GM19324 (cell line): ENCODE data around the gene NUP85.
"Not testable (repeated sequence)": the region's sequence is repeated elsewhere in the genome, so short reads cannot be mapped to it uniquely, and the experiment has no call there.

Experiments used
- ATAC-seq: cut with Tn5 transposase; IDR thresholded peaks from one replicate; pipeline ENCODE4 v1.9.1; 2021; ENCODE audit warnings: mild to moderate bottlenecking, moderate library complexity; ENCODE audit not compliant: unreplicated experiment, low FRiP score

Gene NUP85

GRCh38 chr17:75205037-75205792, at the start of gene NUP85:
Gene NUP85 (plus strand): TSS chr17:75205679. CDS start chr17:75205762, 83 bp downstream.
- peak; percentile 81 for ATAC-seq

- not testable (repeated sequence) for ATAC-seq
Observed at GRCh38 chr17:75158480-75158879, 47.0 kb upstream of the NUP85 start.

- ATAC-seq: no peak
Observed at GRCh38 chr17:75159196-75160031, 46.1 kb upstream of the NUP85 start.

- ATAC-seq: no peak
Observed at GRCh38 chr17:75160211-75160610, 45.3 kb upstream of the NUP85 start.

- ATAC-seq: no peak
Observed at GRCh38 chr17:75163074-75163473, 42.4 kb upstream of the NUP85 start.

GRCh38 chr17:75164606-75165005, 40.9 kb upstream of the NUP85 start:
- ATAC-seq: not testable (repeated sequence)

- ATAC-seq: no peak
Observed at GRCh38 chr17:75168998-75169397, 36.5 kb upstream of the NUP85 start.

- no peak for ATAC-seq
Observed at GRCh38 chr17:75173526-75173925, 32.0 kb upstream of the NUP85 start.

- ATAC-seq: no peak
Observed at GRCh38 chr17:75174996-75175395, 30.5 kb upstream of the NUP85 start.

- ATAC-seq: no peak
Observed at GRCh38 chr17:75176625-75177024, 28.9 kb upstream of the NUP85 start.

- ATAC-seq: no peak
Observed at GRCh38 chr17:75178453-75178852, 27.0 kb upstream of the NUP85 start.

GRCh38 chr17:75181110-75181509, 24.4 kb upstream of the NUP85 start:
- no peak for ATAC-seq

- ATAC-seq: no peak
Observed at GRCh38 chr17:75181608-75182318, 23.7 kb upstream of the NUP85 start.

- ATAC-seq: peak; percentile 26
Observed at GRCh38 chr17:75182319-75182568, 23.2 kb upstream of the NUP85 start.

- ATAC-seq: peak; percentile 84
Observed at GRCh38 chr17:75182569-75183436, 22.7 kb upstream of the NUP85 start, which contains the start of gene SUMO2. Gene SUMO2 (minus strand): TSS chr17:75182959. CDS start chr17:75182834, 125 bp downstream.

GRCh38 chr17:75183999-75184884, 21.2 kb upstream of the NUP85 start:
- ATAC-seq: no peak

GRCh38 chr17:75188614-75189013, 16.9 kb upstream of the NUP85 start:
- ATAC-seq: no peak

GRCh38 chr17:75191584-75191983, 13.9 kb upstream of the NUP85 start:
- no peak for ATAC-seq

GRCh38 chr17:75194879-75195278, 10.6 kb upstream of the NUP85 start:
- ATAC-seq: no peak
